Left renal cortex interstitium (tissue), 4 donors: Measurements from ENCODE around the gene NFAM1. TPM values are rescaled to one million over a fixed set of nuclear protein-coding genes. Genes with fewer than 3 reads are reported as not detected.

ENCODE experiments used
- DNase-seq, 4 donors: peaks; one replicate each; pipeline ENCODE4 v3.0.0-alpha.2; 2013; ENCODE audit warnings: low read depth in 4 of 4, low spot score in 2 of 4, missing footprints in 1 of 4
- polyA plus RNA-seq, 4 donors: library from polyadenylated mRNA; unstranded; fragments of 120-200 nt; gene quantifications; one replicate each; pipeline ENCODE4 v1.2.1, GENCODE V29; 2013; ENCODE audit not compliant: insufficient read length in 4 of 4

NFAM1 gene
- polyA plus RNA-seq, 4 donors: 0.72 to 1.2 (median 0.91) TPM

GRCh38 chr22:42338479-42338878, 93.7 kb downstream of the NFAM1 start:
- no peak for DNase-seq

DNA sequence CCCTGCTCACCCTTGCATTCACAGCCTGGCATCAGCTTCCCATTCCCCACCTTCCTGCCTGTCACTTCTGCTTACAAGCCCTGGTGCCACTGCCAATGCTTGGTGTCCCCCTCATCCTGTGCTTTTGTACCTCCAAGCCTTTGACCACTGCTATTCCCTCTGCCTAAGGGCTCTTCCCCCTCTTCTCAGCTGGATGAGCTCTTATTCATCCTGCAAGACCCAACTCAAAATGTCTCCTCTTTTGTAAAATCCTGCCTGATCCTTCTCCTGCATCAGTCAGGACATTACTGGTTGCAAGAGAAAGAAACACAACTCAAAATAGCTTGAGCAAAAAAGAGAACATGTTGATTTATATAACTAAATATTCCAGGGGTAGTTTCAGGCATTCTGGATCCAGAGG, 94.8 kb downstream of the NFAM1 start:
- no peak for DNase-seq

GRCh38 chr22:42336527-42337227, 95.5 kb downstream of the NFAM1 start:
- DNase-seq: no peak

- DNase-seq: no peak
Measured at GRCh38 chr22:42335839-42336378, 96.3 kb downstream of the NFAM1 start.

DNA sequence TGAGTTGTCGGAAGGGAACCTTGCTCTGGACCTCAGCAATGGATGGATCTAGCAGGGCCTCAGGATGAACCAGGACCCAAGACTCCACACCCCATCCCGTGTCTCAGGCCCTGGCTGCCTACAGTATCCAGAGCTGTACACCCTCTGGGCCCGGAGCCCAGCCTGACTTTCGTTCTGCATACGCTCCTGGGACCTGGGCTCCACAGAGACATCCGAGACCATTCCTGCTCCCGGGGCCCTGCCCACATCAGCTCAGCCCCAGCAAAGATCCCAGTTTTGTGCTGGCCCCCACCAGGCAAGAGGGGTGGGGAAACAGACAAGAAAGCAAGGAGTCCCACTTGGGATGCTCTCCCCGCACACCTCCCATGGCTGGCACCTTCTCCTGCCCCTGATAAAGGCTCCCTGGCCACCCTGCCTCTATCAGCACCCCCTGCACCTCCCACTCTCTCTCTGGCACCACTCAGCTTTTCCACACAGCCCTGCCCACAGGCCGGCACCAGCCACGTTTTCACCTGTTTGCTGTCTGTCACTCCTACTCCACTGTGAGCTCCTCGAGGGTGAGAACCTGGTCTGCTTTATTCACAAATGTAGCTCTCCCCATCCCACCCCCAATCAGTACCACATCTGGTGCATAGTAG, 97.2 kb downstream of the NFAM1 start:
- no peak for DNase-seq

- no peak for DNase-seq
Measured at GRCh38 chr22:42333544-42333943, 98.7 kb downstream of the NFAM1 start.

DNA sequence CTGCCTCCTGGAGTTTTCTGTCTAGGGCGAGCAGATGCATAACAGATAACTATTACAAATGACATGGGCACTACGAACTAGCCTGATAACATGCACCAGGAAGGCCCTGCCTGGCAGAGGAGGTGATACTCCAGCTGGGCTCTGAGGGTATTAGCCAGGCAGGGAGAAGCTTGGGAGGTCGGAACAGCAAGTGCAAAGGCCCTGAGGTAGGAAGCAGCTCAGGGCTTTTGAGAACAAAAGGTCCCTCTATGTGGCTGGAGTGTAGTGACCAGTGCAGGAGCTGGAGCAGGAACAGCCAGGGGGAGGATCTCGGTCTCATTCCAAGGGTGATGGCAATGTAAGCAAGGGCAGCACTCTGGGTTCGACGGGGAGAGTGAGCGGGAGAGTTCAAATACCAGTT, 100.1 kb downstream of the NFAM1 start:
- no peak for DNase-seq

- DNase-seq: no peak
Measured at GRCh38 chr22:42331014-42331413, 101.2 kb downstream of the NFAM1 start.

Other genes starting within 250 kb of the NFAM1 start
- gene TCF20, start 161.8 kb downstream of the NFAM1 start, polyA plus RNA-seq: 10 to 100 TPM; 26.2 to 32.6 (median 28.1) TPM
- gene RRP7A, start 87.4 kb upstream of the NFAM1 start, polyA plus RNA-seq: 10 to 100 TPM; 27.3 to 35.8 (median 32.4) TPM
- gene SERHL2, start 121.6 kb upstream of the NFAM1 start, polyA plus RNA-seq: 10 to 100 TPM in 1 of 4 donors, 1 to 10 TPM in 3; 6.9 to 10.6 (median 8.3) TPM
- gene POLDIP3, start 182.5 kb upstream of the NFAM1 start, polyA plus RNA-seq: 100 to 1,000 TPM; 104 to 122 (median 112) TPM
- under 1 TPM in 1 of 4 donors, not detected in 3; 0.28 TPM for gene ATP5MGL, start 208.2 kb upstream of the NFAM1 start, polyA plus RNA-seq
- 100 to 1,000 TPM; 129 to 183 (median 158) TPM for gene CYB5R3, start 217.0 kb upstream of the NFAM1 start, polyA plus RNA-seq